GM08714 (cell line): ENCODE data around the gene POLR3H.

ENCODE experiments used
- H3K4me3 ChIP-seq: fragments of 200-500 bp; sonication (Bioruptor generic); 2 replicates; pipeline ENCODE4 v1.5.1; 2014; ENCODE audit warnings: mild to moderate bottlenecking, low read length, inconsistent platforms
- ZNF274 ChIP-seq: IDR thresholded peaks from 2 replicates; pipeline ENCODE4 v1.6.1; 2012; ENCODE audit warnings: mild to moderate bottlenecking, low read depth, low read length

POLR3H gene

DNA sequence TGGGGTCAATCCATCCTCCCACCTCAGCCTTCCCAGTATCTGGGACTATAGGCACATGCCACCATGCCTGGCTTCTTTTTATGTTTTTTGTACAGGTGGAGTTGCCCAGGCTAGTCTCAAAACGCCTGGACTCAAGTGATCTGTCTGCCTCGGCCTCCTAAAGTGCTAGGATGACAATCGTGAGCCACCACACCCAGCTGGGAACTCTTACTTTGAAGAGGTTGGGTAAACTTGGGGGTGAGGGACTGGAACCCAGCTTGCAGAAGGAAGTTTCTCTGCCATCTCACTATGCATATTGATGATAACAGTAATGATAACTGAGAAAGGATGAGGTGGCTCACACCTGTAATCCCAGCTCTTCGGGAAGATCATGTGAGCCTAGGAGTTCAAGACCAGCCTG lies 39.5 kb downstream of the POLR3H start:
- no peak for TF ChIP-seq ZNF274

DNA sequence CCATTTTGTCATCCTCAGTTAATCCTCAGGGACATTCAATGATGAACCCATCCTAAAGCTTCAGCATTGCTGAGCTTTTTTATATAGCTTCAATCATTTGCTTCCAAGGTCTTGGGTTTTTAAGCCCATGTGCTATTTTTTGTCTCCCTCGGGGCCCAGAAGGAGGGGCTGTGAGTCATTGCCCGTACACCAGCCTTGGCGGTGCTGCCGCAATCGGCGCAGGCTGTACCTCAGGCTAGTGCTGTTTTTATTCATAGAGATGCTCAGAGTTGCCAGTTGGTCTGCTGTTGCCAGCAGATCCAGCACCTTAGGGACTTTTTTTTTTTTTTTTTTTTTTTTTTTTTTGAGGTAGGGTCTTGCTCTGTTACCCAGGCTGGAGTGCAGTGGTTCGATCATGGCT lies 39.9 kb downstream of the POLR3H start:
- no peak for TF ChIP-seq ZNF274
- H3K4me3 ChIP-seq = no peak overlapping the region

More for the DNA sequence above, 39.5 kb downstream of the POLR3H start:
- no peak overlapping the region for H3K4me3 ChIP-seq

DNA sequence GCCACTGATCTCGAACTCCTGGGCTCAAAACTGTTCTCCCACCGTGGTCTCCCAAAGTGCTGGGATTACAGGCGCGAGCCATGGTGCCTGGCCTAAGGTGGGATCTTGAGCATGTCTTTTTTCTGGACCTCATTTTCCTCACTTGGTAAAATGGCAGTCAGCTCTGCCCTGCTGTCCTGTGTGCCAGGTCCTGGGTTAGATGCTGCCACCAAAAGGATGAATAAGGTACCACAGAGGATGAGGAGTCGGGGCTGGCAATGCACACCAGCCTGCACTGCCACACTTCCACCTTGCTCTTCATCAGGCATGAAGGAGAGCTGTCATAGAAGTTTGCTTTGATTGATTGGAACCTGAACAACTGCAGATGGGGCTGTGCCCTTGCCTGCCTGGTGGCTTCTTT lies 43.1 kb downstream of the POLR3H start:
- H3K4me3 ChIP-seq = no peak overlapping the region
- no peak for TF ChIP-seq ZNF274

DNA sequence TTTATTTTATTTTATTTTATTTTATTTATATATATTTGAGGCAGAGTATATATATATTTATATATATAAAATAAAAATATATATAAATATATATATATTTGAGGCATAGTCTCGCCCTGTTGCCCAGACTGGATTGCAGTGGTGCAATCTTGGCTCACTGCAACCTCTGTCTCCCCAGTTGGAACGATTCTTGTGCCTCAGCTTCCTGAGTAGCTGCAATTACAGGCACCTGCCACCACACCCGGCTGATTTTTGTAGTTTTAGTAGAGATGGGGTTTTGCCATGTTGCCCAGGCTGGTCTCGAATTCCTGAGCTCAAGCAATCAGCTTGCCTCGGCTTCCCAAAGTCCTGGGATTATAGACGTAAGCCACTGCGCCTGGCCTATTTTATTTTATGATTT lies 44.0 kb downstream of the POLR3H start:
- no peak overlapping the region for H3K4me3 ChIP-seq
- TF ChIP-seq ZNF274 = no peak

DNA sequence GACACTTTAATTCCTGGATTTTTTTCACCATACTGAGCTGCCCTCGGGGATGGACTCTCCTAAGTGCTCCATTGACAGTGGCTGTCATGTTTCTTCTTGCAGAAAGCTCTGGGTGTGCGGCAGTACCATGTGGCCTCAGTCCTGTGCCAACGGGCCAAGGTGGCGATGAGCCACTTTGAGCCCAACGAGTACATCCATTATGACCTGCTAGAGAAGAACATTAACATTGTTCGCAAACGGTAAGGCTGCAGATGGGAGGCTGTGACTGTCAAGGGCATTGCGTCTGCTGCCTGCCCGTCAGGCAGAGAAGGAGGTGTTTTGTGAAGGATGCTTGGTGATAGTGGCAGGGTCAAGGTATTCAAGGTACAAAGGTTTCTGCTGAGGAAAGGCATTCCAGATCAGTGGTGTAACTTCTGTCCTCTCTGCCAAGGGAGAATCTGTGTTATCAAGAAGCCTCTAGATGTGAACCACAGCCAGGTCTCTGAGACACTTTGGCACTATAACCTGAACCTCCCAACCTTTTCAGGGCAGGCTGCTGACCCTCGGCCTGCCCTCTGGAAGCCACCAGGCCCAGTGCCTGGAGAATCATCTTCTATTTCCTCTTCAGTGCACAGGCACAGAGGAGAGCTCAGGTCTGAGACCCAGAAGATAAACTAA lies 44.5 kb downstream of the POLR3H start:
- no peak overlapping the region for H3K4me3 ChIP-seq
- TF ChIP-seq ZNF274 = no peak

DNA sequence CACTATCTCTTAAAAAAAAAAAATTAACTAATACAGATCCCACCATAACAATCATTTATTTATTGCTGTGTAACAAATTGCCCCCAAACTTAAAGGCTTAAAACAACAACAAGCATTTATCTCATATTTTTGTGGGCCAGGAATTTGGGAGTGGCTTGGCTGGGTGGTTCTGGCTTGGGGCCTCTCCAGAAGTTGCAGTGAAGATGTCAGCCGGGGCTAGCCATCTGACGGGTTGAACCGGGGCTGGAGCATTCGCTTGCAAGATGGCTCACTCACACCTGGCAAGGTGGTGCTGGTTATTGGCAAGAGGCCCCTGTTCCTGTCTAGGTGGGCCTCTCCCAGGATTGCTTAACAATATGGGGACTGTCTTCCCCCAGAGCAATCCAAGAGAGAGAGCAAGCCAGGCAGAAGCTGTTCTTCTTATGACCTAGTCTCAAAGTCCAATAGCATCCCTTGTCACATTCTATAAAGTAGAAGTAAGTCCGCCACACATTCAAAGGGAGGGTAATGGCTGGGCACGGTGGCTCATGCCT lies 45.9 kb downstream of the POLR3H start:
- H3K4me3 ChIP-seq = no peak overlapping the region
- TF ChIP-seq ZNF274 = no peak

DNA sequence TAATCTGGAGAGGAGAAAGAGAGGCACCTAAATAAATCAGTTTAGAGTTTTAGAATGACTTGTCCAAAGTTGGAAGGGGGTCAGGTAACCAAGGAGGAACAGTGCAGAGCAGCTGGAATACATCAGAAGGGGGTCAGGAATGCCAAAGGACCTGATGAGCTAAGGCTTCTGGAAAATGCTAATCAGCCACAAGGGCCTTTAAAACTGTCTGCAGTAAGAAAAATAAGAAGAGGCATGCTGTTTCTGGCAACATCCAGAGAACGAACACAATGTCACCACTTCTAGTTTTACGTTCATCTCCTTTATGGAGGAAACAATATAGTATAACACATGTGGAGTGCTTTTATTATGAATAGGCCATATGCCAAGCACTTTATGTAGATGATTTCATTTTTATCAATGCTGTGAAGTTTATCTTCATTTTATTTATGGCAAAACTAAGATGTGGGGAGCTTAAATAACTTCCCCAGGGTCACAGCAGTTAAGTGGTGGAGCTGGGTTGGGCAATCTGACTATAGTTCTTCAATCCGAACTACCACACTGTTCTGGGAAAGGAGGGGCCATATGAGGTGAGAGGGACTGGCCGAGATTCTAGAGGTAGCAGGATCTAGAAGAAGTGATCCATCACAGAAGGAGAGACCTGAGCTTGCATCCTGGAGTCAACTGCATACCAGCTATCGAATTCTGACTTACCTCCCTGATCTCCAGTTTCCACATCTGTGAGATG lies 52.7 kb downstream of the POLR3H start:
- no peak overlapping the region for H3K4me3 ChIP-seq
- TF ChIP-seq ZNF274 = no peak

DNA sequence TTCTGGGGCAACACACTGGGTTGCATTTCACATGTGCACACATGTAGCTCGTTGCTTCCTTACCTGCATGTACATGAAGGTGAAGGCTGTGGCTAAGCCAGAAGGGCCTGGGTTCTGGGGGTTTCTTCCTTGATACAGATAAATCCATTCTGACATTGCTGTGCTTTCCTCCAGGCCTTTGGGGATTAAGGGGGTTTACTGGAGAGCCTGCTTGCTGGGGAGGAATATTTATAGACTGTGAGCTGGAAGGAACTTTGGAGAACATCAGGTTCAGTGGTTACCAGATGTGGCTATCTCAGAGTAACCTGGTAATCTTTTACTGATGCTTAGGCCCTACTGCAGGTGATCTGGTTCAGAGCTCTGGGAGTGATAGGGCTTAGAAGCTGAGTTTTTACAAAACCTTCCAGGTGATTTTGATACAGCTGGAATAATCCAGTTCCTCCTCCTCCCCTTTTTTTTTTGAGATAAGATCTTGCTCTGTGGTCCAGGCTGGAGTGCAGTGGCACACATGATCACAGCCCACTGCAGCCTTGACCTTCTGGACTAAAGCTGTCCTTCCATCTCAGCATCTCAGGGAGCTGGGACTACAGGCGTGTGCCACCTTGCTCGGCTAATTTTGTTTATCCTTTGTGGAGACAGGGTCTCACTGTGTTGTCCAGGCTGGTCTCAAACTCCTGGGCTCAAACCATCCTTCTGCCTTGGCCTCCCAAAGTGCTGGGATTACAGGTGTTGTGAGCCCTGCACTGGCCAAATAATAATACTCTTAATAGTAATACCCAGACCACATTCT lies 55.5 kb downstream of the POLR3H start:
- no peak for TF ChIP-seq ZNF274
- H3K4me3 ChIP-seq = no peak overlapping the region

DNA sequence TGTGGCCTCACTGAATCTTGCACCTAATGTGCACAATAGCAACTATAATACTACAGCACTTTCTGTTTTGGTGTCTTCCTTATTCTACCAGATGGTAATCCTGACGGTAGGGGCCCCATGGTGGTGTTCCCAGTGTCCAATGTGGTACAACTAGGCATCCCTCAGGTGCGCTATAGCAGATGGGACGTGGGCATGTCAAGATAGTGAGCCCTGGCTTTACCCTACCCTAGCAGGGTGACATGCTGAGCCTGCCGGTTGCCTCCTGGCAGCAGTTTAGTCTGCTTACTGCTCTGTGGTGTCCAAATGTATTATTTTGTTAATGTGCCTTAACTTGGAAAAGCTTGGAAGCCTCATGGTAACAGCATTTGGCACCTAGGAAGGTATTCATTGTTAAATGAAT lies 56.2 kb downstream of the POLR3H start:
- TF ChIP-seq ZNF274 = no peak
- H3K4me3 ChIP-seq = no peak overlapping the region

DNA sequence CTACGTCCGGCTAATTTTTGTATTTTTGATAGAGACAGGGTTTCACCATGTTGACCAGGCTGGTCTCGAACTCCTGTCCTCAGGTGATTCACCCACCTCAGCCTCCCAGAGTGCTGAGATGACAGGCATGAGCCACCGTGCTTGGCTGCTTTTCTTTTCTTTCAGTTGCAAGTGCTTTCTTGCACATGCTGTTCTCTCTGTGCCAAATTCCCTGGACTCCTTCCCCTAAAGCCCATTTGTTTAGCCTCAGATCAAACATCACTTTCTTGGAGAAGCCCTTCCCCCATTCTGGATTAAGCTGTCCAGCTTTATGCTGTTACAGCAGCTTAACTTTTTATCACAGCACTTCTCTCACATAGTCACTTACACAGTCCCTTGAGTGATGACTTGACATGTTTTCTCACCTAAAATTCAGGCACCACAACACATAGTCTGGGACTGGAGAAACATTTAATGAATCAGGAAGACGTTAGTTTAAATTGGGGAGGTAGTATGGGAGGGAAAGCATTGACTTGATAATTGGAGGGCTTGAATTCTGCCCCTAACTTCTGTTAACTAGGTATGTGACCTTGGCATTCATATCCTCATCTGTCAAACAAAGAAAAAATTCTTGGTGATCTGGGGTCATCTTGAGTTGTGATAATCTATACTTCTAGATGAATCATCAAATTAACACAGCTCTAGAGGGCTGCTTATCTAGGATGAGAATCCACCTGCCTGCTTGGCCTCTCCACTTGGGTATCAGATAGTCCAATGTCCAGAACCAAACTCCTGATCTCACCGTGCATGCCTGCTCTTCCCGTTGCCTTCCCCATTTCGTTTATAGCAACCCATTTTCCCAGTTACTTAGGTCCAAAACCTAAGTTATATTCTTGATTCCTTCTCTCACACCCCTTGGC lies 57.0 kb downstream of the POLR3H start:
- no peak overlapping the region for H3K4me3 ChIP-seq
- no peak for TF ChIP-seq ZNF274

DNA sequence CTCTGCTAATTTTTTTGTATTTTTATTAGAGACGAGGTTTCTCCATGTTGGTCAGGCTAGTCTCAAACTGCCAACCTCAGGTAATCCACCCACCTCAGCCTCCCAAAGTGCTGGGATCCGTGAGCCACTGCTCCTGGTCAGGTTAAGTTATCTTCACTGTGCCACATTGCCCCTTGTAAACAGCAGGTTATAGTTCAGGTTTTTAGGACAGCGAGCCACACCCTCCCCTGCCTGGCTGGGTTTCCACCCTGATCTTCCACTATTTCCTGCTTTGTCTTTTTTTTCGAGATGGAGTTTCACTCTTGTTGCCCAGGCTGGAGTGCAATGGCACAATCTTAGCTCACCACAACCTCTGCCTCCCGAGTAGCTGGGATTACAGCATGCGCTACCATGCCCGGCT lies 59.2 kb downstream of the POLR3H start:
- no peak for TF ChIP-seq ZNF274

DNA sequence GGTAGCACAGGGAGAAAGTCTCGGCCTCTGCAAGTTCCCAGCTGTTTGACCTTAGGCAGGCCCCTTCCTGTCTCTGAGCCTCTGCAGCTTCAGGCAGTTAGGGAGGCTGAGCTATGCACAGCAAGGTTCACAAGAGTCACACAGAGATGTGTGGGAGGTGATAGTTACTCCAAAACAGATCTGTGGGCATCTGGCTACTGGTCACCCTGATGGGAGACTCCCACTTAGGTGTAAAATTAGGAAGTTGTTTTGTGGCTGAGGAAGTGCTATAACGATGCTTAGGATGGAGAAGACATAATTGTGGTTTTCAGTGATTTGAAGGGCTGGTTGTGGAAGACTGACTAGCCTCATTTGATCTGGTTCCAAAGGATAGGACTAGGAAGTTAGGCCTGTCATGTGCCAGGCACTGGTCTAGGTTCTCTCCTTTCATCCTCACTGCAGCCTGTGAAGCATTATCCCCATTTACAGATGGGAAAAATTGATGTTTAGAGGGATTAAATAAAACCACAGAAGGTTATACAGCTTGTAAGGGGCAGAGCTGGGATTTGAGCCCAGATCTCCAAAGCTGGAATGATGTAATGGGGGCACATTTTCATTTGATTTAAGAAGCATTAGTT lies 61.8 kb downstream of the POLR3H start:
- TF ChIP-seq ZNF274 = no peak
- no peak overlapping the region for H3K4me3 ChIP-seq

More for the DNA sequence above, 59.2 kb downstream of the POLR3H start:
- H3K4me3 ChIP-seq = no peak overlapping the region

DNA sequence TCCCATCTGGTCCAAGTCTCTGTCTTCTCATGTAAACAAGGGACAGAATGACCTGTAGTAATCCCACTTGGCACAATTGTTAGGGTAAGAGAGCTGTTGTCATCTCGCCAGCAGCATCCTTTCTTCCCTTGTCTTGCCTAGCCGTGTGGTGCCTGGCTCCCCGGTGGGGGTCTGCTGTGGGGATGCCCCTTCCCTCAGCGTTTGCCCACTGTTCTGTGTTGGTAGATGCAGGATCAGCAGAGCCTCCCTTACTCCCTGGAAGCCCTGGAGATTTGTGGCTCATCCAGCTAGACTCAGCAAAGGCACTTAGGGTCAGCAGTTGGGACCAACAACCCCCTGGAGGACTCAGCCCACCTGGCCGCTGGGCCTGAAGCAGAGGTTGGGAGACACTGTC lies 62.3 kb downstream of the POLR3H start:
- H3K4me3 ChIP-seq = no peak overlapping the region
- TF ChIP-seq ZNF274 = no peak
